PC-3 (cell line): ENCODE results near the gene BICDL2.

Experiments
- EZH2 ChIP-seq: fragments of 300-600 bp; sonication (generic); IDR thresholded peaks from one replicate; pipeline ENCODE4 v1.6.1; 2017; ENCODE audit warnings: antibody characterized with exemption, mild to moderate bottlenecking, low read length; ENCODE audit not compliant: unreplicated experiment
- EZH2phosphoT487 ChIP-seq: fragments of 300-600 bp; sonication (generic); IDR thresholded peaks from 2 replicates; pipeline ENCODE4 v1.6.1; 2018; ENCODE audit warnings: mild to moderate bottlenecking, antibody characterized with exemption, low read length, borderline replicate concordance
- TF ChIP-seq, protein P1 (sequence below): fragments of 300-600 bp; sonication (generic); conservative IDR thresholded peaks from 2 replicates; pipeline ENCODE4 v1.5.1; 2017; ENCODE audit warnings: antibody characterized with exemption, low read depth, mild to moderate bottlenecking, low read length

DNA sequence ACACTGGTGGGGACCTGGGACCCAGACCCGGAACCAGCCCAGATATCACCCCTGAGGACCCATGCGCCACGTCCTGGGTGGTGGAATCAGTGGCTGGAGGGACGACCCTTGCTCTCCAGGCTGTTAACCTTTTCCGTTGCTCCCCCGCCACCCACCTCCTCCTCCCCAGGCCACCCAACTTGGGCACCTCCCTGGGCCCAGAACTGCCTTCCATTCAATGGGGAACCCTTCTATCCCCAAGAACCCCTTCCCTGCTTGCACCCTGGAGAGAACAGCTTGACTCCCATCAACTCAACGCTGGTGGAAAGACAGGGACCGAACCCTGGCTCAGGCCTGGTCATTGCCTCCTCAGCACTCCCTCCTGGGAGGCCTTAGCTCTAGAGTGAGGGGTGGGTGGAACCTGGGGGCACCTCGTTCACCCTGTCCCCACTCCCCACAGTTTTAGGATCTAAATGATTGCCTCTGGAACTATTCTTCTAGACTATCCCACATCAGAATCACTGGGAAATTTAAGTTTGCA, 23.0 kb upstream of the BICDL2 start:
- TF ChIP-seq, protein P1, sequence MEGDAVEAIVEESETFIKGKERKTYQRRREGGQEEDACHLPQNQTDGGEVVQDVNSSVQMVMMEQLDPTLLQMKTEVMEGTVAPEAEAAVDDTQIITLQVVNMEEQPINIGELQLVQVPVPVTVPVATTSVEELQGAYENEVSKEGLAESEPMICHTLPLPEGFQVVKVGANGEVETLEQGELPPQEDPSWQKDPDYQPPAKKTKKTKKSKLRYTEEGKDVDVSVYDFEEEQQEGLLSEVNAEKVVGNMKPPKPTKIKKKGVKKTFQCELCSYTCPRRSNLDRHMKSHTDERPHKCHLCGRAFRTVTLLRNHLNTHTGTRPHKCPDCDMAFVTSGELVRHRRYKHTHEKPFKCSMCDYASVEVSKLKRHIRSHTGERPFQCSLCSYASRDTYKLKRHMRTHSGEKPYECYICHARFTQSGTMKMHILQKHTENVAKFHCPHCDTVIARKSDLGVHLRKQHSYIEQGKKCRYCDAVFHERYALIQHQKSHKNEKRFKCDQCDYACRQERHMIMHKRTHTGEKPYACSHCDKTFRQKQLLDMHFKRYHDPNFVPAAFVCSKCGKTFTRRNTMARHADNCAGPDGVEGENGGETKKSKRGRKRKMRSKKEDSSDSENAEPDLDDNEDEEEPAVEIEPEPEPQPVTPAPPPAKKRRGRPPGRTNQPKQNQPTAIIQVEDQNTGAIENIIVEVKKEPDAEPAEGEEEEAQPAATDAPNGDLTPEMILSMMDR, result no peak
- TF ChIP-seq EZH2, result no peak
- TF ChIP-seq EZH2phosphoT487, result no peak
